ENCODE measurements around the gene NXPE1.
"Not testable (repeated sequence)": the region's sequence is repeated elsewhere in the genome, so short reads cannot be mapped to it uniquely, and the experiment has no call there.

Gene NXPE1

DNA sequence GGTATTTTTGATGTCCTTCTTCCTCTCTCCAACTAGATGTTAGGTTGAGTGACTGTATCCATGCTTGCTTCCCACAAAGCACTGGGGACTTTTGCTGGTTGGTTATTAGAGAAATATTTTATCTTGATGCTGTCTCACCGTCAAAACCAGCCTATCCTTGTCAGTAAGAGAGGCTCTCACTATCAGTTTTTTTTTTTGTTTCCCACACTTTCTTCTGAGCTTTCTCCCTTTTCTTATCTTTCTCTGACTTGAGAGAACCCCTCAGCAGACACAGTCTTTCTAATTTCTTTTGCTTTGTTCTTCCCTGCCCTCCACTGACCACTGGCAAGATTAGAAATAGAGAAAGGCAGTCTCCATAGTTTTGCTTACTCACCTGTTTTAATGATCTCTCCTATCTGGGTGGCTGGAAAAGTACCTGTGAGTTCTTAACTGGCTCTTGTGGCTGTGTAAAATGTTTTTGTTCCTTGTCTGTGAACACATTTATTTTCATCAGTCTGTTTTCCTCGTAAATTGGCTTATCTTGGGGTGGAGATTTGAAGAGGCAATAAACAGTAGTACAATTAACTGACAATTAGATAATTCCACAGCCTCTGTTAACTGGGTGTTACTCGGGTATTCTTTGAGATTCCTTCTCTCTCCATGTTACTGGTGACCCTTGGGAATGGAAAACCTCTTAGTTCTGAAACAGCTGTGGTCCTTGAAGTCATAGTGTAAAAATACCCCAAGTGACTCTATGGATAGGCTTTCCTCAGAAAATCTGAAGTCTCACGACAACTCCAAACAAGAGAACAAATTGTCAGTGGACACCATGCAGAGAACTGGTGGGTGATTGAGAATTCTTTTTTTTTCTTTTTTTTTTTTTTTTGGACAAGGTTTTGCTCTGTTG, at the start of gene NXPE1:
NXPE1 (minus strand) TSS at position 457 of the 886 bp plus-strand sequence. CDS start 8,680 bp downstream, outside the sequence.
- intact Hi-C loops (cut with DNase I) = no loop called here
- DNase-seq = no peak

DNA sequence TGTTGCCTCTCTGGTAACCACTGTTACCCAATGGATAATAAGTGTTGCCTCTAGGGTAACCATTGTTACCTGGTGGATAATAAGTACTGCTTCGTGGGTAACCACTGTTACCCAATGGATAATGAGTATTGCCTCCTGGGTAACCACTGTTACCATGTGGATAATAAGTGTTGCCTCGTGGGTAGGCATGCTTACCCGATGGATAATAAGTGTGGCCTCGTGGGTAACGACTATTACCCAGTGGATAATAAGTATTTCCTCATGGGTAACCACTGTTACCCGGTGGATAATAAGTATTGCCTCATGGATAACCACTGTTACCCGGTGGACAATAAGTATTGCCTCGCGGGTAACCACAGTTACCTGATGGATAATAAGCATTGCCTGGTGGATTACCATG, 49.7 kb upstream of the NXPE1 start:
- DNase-seq = no peak
- intact Hi-C loops (cut with DNase I) = no loop called here

DNA sequence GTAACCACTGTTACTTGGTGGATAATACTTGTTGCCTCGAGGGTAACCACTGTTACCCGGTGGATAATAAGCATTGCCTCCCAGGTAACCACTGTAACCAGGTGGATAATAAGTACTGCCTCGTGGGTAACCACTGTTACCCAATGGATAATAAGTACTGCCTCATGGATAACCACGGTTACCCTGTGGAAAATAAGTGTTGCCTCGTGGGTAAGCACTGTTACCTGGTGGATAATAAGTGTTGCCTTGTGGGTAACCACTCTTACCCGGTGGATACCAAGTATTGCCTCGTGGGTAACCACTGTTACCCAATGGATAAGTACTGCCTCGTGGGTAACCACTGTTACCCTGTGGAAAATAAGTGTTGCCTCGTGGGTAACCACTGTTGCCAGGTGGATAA, 48.9 kb upstream of the NXPE1 start:
- DNase-seq; intact Hi-C loops (cut with DNase I): not testable (repeated sequence)

DNA sequence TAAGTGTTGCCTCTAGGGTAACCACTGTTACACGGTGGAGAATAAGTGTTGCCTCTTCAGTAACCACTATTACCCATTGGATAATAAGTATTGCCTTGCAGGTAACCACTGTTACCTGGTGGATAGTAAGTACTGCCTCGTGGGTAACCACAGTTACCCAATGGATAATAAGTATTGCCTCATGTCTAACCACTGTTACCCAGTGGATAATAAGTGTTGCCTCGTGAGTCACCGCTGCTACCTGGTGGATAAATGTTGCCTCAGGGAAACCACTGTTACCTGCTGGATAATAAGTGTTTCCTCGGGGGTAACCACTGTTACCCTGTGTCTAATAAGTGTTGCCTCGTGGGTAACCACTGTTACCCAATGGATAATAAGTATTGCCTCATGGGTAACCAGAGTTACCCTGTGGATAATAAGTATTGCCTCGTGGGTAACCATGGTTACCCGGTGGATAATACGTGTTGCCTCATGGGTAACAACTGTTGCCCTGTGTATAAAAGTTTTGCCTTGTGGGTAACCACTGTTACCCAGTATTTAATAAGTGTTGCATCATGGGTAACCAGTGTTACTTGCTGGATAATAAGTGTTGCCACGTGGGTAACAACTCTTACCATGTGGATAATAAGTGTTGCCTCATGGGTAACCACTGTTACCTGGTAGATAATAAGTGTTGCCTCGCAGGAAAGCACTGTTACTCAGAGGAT, 48.2 kb upstream of the NXPE1 start:
- intact Hi-C loops (cut with DNase I) = no loop called here
- DNase-seq = no peak

DNA sequence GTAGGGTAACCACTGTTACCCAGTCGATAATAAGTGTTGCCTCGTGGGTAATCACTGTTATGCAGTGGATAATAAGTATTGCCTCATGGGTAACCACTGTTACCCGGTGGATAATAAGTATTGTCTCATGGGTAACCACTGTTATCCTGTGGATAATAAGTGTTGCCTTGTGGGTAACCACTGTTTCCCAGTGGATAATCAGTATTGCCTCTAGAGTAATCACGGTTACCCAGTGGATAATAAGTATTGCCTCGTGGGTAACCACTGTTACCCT, 47.1 kb upstream of the NXPE1 start:
- intact Hi-C loops (cut with DNase I); DNase-seq: not testable (repeated sequence)

DNA sequence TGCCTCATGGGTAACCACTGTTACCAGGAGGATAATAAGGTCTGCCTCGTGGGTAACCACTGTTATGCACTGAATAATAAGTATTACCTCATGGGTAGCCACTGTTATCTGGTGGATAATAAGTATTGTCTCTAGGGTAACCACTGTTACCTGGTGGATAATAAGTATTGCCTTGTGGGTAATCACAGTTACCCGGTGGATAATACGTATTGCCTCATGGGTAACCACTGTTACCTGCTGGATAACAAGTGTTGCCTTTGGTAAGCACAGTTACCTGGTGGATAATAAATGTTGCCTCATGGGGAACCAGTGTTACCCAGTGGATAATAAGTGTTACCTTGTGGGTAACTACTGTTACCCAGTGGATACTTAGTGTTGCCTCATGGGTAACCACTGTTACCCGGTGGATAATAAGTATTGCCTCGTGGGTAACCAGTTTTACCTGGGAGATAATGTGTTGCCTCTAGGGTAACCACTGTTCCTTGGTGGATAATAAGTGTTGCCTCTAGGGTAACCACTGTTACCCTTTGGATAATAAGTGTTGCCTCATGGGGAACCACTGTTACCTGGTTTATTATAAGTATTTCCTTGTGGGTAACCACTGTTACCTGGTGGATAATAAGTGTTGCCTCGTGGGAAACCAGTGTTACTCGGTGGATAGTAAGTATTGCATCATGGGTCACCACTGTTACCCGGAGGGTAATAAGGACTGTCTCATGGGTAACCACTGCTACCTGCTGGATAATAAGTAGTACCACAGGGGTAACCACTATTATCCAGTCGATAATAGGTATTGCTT, 46.5 kb upstream of the NXPE1 start:
- intact Hi-C loops (cut with DNase I) = no loop called here
- DNase-seq = no peak

DNA sequence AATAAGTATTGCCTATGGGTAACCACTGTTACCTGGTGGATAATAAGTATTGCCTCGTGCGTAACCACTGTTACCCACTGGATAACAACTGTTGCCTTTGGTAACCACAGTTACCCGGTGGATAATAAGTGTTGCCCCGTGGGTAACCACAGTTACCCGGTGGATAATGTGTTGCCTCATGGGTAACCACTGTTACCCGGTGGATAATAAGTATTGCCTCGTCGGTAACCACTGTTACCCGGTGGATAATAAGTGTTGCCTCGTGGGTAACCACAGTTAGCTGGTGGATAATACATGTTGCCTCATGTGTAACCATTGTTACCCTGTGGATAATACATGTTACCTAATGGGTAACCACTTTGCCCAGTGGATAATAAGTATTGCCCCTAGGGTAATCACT, 45.7 kb upstream of the NXPE1 start:
- no peak for DNase-seq
- intact Hi-C loops (cut with DNase I) = no loop called here

DNA sequence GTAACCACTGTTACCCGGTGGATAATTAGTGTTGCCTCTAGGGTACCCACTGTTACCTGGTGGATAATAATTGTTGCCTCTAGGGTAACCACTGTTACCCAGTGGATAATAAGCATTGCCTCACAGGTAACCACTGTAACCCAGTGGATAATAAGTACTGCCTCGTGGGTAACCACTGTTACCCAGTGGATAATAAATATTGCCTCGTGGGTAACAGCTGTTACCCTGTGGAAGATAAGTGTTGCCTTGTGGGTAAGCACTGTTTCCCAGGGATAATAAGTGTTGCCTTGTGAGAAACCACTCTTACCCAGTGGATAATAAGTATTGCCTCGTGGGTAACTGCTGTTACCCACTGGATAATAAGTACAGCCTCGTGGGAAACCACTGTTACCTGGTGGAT, 45.2 kb upstream of the NXPE1 start:
- DNase-seq = no peak
- intact Hi-C loops (cut with DNase I) = no loop called here

DNA sequence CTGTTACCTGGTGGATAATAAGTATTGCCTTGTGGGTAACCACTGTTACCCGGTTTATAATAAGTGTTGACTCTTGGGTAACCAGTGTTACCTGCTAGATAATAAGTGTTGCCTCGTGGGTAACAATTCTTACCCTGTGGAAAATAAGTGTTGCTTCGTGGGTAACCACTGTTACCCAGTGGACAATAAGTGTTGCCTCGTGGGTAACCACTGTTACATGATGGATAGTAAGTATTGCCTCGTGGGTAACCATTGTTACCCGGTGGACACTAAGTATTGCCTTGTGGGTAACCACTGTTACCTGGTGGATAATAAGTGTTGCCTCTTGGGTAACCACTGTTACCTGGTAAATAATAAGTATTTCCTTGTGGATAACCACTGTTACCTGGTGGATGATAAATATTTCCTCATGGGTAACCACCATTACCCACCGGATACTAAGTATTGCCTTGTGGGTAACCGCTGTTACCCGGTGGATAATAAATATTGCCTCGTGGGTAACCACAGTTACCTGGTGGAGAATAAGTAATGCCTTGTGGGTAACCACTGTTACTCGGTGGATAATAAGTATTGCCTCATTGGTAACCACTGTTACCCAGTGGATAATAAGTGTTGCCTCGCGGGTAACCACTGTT, 44.6 kb upstream of the NXPE1 start:
- no peak for DNase-seq
- intact Hi-C loops (cut with DNase I) = no loop called here

GRCh38 chr11:114603151-114603550, 43.5 kb upstream of the NXPE1 start:
- intact Hi-C loops (cut with DNase I); DNase-seq: not testable (repeated sequence)

DNA sequence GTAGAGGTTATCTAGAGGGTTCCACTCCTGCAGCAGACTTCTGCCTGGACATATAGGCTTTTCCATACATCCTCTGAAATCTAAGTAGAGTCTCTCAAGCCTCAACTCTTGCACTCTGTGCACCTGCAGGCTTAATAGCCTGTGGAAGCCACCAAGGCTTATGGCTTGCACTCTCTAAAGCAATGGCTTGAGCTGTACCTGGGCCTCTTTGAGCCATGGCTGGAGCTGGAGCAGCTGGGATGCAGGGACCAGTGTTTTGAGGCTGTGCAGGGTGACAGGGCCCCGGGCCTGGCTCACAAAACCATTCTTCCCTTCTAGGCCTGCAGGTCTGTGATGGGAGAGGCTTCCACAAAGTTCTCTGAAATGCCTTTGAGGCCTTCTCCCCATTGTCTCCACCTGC, 38.8 kb upstream of the NXPE1 start:
- DNase-seq = no peak
- intact Hi-C loops (cut with DNase I) = no loop called here

DNA sequence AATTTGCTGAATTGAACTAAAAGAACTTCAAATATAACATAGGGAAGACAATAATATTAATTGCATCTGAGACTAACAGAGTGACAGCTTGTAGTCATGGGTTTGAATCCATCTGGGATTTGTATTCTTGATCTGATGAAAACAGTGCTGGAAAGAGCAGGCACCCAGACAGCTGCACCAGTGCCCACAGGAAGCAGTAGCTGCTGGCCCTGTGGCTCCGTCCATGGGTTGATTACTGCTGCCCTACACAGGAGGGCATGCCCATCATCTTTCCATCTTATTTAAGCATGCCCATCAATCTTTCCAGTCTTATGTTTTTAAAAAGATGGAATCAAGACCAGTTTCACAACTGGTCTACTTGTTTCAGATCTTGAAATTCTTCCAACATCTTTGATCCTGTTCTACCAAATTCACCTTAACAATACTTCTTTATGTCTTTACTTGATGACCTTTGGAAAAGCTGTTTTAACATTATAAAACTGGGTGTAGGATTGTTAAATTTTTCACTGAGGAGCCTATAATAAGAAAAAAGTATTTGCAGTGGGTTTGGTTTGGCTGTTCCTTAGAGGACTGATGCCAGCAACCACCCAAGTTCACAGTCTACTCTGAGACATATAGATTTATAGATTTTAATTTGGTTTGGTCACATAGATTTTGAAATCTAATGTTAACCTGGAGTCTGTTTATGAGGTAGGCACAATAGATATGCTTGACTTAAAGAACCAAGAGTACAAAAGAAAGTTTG, 36.7 kb upstream of the NXPE1 start:
- intact Hi-C loops (cut with DNase I) = no loop called here
- DNase-seq = no peak

DNA sequence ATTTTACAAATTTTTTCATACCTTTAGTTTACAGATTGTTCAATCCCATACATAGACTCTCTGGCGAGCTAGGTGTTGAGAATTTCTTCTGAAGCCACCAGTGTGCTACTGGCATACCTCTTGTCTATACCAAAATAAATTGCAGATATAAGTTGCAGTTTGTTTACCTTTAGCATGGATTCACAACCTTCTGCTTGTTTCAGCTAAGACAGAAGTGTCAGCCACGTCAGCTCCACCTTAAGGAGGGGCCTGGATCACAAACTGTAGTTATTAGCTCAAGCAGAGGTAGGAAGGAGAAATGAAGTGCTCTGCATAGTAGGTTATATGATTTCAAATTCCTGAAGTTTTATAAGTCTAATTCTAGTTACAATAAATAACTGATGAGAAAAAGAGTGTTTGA, 35.9 kb upstream of the NXPE1 start, which contains the start of gene NXPE4:
NXPE4 (minus strand) TSS at position 216 of the 400 bp plus-strand sequence. CDS start 1,027 bp downstream, outside the sequence.
- DNase-seq = no peak
- intact Hi-C loops (cut with DNase I) = no loop called here

DNA sequence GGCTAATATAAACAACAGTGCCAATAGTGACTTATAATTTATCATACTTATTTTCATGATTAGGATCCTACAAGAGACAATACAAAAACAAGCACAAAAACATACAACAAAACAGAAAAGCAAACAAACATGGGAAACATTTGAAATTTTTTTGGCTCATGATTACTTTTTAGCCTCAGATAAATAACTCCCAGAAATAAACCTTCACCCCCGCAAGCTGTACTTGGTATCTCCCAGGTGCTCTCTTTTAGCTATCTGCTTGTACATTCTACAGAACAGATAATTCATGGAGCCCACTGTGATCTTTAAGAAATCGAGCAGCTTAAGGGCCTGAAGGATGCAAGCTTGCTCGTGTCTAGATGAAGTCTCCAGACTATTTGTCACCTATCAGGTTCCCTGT, 35.0 kb upstream of the NXPE1 start:
- intact Hi-C loops (cut with DNase I) = no loop called here
- no peak for DNase-seq

DNA sequence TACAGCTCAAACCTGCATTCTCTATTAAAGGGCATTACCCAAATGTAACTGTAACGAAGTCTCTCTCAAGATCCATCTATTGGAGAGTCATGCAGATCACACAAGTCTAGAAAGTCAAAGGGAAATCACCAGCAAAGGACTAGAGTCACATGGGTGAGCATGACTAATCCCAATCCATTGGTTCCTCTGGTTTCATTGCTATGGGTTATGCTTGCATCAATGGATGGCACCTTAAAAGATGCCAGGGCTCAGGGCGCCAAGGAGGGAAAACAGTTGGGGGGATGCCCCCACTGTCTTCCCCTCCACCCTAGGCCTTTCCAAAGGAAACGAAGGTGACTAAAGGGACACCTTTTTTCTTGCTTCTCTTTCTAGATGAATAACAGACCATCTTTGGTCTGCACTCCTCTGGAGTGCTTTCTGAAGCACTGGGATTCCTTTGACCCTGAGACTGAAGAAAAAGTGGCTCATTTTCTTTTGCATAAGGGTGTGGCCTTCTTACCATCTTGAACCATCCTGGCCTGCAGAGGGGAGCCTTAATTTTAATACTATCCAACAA, 27.8 kb upstream of the NXPE1 start:
- intact Hi-C loops (cut with DNase I) = no loop called here
- DNase-seq = no peak

DNA sequence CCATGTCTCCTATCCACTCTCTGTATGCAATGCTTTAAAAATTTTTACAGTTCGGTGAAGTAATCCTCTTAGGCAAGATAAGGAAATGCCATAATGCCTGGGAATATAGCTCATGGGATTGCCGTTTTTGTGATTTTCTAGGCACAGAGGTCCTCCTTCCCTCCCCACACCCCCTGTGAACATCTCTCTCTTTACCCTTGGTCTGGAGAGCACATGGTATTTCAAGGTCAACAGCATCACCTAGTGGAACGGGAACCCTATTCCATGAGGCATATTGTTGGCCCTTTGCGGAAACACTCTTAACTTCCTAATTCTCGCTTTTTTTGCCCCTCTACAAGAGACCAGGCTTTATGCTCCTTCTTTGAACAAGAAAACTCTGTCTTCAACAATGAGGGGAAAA, 27.1 kb upstream of the NXPE1 start:
- DNase-seq = no peak
- intact Hi-C loops (cut with DNase I) = no loop called here

DNA sequence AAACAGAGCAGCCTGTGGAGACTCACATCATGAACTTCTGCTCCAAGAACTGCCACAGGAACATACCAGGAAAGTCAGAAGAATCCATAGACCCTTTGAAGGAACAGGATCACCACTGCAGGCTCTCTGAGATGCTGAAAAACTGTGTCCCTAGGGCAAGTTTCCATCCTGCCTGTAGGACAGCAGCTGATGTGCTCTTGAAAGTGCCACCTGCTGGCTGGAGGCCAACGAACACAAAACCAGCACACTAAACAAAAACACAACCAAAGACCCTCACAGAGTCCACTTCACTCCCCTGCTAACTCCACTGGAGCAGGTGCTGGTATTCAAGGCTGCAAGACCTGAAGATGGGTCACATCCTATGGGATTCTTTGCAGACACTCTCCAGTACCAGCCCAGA, 12.0 kb upstream of the NXPE1 start:
- no peak for DNase-seq
- intact Hi-C loops (cut with DNase I) = no loop called here

DNA sequence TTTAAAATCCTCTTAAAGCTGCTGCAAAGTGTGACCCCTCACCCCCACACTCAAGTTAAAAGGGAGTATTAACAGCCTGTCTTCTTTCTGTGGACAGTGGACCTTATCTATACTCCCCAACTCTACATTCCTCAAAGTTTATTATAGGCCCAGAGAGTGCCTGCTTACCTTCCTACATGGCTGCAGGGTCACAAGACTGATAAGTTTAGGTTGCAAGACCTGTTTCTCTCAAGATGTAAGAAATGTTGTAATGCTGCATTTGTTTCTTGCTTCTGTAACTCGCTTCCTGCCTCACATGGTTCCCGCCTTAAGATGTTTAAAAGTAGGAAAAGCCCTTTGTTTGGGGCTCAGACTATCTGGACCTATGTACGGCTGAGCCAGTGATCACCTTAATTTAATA, 10.1 kb upstream of the NXPE1 start:
- DNase-seq = no peak
- intact Hi-C loops (cut with DNase I) = no loop called here

DNA sequence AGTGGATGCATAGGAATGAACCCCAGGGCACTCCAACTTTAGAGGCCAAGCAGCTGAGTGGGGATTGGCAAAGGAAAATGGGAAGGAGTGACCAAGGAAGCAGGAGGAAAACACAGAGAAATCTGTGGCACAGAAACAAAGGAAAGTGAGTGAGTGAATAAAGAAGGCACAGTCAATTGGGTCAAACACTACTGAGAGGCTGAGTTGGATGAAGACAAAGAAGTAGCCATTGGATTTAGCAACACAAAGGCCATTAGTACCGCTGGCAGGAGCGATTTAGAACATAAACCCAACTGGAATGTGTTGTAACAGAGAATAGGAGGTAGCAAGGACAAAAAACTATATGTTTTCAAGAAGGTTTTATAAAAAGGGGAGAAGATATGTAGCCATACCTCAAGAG, 6.6 kb upstream of the NXPE1 start:
- intact Hi-C loops (cut with DNase I) = no loop called here
- DNase-seq = no peak

- no peak for DNase-seq
- intact Hi-C loops (cut with DNase I) = no loop called here
Measured at GRCh38 chr11:114564831-114565230, 5.2 kb upstream of the NXPE1 start.

Data from posterior cingulate gyrus (tissue), 11 donors.